ENCODE results near the gene MANSC1. TPM values are rescaled to one million over a fixed set of nuclear protein-coding genes. Genes with fewer than 3 reads are reported as not detected.

The MANSC1 gene
- total RNA-seq, 1 experiment from 2014 or later = 9.1 TPM

DNA sequence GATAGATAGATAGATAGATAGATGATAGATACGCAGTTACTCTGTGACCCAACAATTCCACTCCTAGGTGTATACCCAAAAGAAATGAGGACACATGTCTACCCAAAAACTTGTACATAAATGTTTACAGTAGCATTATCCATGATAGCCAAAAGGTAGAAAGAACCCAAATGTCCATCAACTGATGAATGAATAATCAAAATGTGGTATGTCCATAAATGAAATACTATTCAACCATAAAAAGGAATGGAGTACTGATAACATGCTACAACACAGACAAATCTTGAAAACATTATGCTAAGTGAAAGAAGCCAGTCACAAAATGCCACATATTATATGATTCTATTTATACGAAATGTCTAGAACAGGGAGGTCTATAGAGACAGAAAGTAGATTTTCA is 47.1 kb downstream of the MANSC1 start:
- Histone ChIP-seq H3K27me3 (ENCODE audit: insufficient read depth, low read length) (no peaks in the 10 kb centered on the region), H3K4me2 (ENCODE audit: insufficient read depth, insufficient read length, low read length) (no peak overlapping the region), H4K8ac (replicated peaks; ENCODE audit: insufficient read length, low read depth, low read length) (no peak overlapping the region), H2BK12ac (ENCODE audit: insufficient read length, low read depth, low read length) (no peak overlapping the region), H3K79me2 (ENCODE audit: insufficient read depth, low read length) (no peaks in the 10 kb centered on the region), H2BK120ac (ENCODE audit: low read depth, low read length, poor library complexity, severe bottlenecking) (no peak overlapping the region), H2AFZ (ENCODE audit: low read length) (no peak overlapping the region), H3K9ac (ENCODE audit: extremely low read depth, insufficient read length, low read length) (no peak overlapping the region), H4K20me1 (ENCODE audit: control insufficient read depth, insufficient read depth, insufficient read length) (no peaks in the 10 kb centered on the region), H3K4ac (ENCODE audit: low read depth, low read length) (no peak overlapping the region), H3K56ac (ENCODE audit: insufficient read length, low read depth, low read length) (no peak overlapping the region), H2AK5ac (ENCODE audit: insufficient read length, low read length) (no peak overlapping the region), H3K9me3 (ENCODE audit: control insufficient read depth, low read depth, low read length) (no peaks in the 10 kb centered on the region), H2BK20ac (ENCODE audit: low read depth, low read length, poor library complexity, severe bottlenecking) (no peak overlapping the region), H3K23ac (ENCODE audit: insufficient read length, low read depth, low read length) (no peak overlapping the region), H4K5ac (ENCODE audit: insufficient read length, low read depth, low read length) (no peak overlapping the region), H2BK5ac (ENCODE audit: insufficient read length, low read length) (no peak overlapping the region), H2BK15ac (ENCODE audit: low read depth, low read length) (no peak overlapping the region), H3K23me2 (ENCODE audit: insufficient read length, low read depth, low read length, poor library complexity, severe bottlenecking) (no peaks in the 10 kb centered on the region), H3K4me1 (ENCODE audit: insufficient read depth, low read length) (no peaks in the 10 kb centered on the region), H3K79me1 (ENCODE audit: insufficient read depth, low read depth, low read length, poor library complexity, severe bottlenecking) (no peaks in the 10 kb centered on the region), H3K27ac (ENCODE audit: insufficient read length, low read depth, low read length) (no peak overlapping the region), H3K14ac (ENCODE audit: insufficient read depth, low read length) (no peak overlapping the region), H4K91ac (ENCODE audit: insufficient read length, low read depth, low read length) (no peak overlapping the region), H3T11ph (ENCODE audit: low read length) (no peak overlapping the region), H3K18ac (ENCODE audit: insufficient read length, low read depth, low read length) (no peak overlapping the region)
- Mint-ChIP-seq H3K4me1 (no peaks in the 10 kb centered on the region), H3K36me3 (ENCODE audit: insufficient read depth in 1 of 3, low read depth in 3 of 3) (peaks cover 0 to 5% (median 0%) of the 10 kb centered on the region in 3 experiments; a peak in 2 of 7 replicates), H3K9me3 (peaks cover 4 to 5% of the 10 kb centered on the region in 2 experiments; a peak in 3 of 5 replicates), H3K4me3 (no peak overlapping the region), H3K27ac (no peak overlapping the region), H3K27me3 (ENCODE audit: low read depth) (no peaks in the 10 kb centered on the region)
- TF ChIP-seq, protein P1, sequence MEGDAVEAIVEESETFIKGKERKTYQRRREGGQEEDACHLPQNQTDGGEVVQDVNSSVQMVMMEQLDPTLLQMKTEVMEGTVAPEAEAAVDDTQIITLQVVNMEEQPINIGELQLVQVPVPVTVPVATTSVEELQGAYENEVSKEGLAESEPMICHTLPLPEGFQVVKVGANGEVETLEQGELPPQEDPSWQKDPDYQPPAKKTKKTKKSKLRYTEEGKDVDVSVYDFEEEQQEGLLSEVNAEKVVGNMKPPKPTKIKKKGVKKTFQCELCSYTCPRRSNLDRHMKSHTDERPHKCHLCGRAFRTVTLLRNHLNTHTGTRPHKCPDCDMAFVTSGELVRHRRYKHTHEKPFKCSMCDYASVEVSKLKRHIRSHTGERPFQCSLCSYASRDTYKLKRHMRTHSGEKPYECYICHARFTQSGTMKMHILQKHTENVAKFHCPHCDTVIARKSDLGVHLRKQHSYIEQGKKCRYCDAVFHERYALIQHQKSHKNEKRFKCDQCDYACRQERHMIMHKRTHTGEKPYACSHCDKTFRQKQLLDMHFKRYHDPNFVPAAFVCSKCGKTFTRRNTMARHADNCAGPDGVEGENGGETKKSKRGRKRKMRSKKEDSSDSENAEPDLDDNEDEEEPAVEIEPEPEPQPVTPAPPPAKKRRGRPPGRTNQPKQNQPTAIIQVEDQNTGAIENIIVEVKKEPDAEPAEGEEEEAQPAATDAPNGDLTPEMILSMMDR (conservative IDR thresholded peaks at IDR 0.05) = no peak
- no CpG with 5 or more reads among the region's 2 CpGs for WGBS (ENCODE audit: extremely low coverage, insufficient read length, low lambda C conversion rate)
- no peak for DNase-seq
